Midbrain (tissue), 1 donor: Measurements from ENCODE around the gene TSPAN18.

Source experiments
- DNase-seq: peaks from one replicate; lab custom pipeline; 2025; lab: John Stamatoyannopoulos, UW

Gene TSPAN18

GRCh38 chr11:44942029-44942955 lies 215.5 kb downstream of the TSPAN18 start:
- no peak for DNase-seq

GRCh38 chr11:44943118-44943517 lies 216.4 kb downstream of the TSPAN18 start:
- no peak for DNase-seq

- no peak for DNase-seq
These were observed 216.9 kb downstream of the TSPAN18 start for GRCh38 chr11:44943696-44944095.

- no peak for DNase-seq
These were observed 217.6 kb downstream of the TSPAN18 start for GRCh38 chr11:44944181-44944852.

GRCh38 chr11:44944853-44945235 lies 218.1 kb downstream of the TSPAN18 start:
- no peak for DNase-seq

GRCh38 chr11:44945666-44946065 lies 218.9 kb downstream of the TSPAN18 start:
- DNase-seq = no peak

GRCh38 chr11:44946263-44946662 lies 219.5 kb downstream of the TSPAN18 start:
- no peak for DNase-seq

GRCh38 chr11:44947114-44947513 lies 220.4 kb downstream of the TSPAN18 start:
- DNase-seq = no peak

GRCh38 chr11:44948155-44948554 lies 221.4 kb downstream of the TSPAN18 start:
- DNase-seq = no peak

GRCh38 chr11:44949160-44950030 lies 222.6 kb downstream of the TSPAN18 start:
- no peak for DNase-seq

- no peak for DNase-seq
These were observed 223.4 kb downstream of the TSPAN18 start for GRCh38 chr11:44950031-44950624.

GRCh38 chr11:44950625-44951476 lies 224.1 kb downstream of the TSPAN18 start, which contains the start of gene TP53I11:
Gene TP53I11 (minus strand): TSS chr11:44950883. CDS start chr11:44938335, 12,548 bp downstream.
- peak; percentile 27 for DNase-seq

- no peak for DNase-seq
These were observed 225.3 kb downstream of the TSPAN18 start for GRCh38 chr11:44952082-44952481.

GRCh38 chr11:44952500-44953260 lies 225.9 kb downstream of the TSPAN18 start:
- no peak for DNase-seq

GRCh38 chr11:44954051-44954906 lies 227.5 kb downstream of the TSPAN18 start:
- no peak for DNase-seq

GRCh38 chr11:44955015-44955738 lies 228.4 kb downstream of the TSPAN18 start:
- no peak for DNase-seq

GRCh38 chr11:44957040-44957515 lies 230.3 kb downstream of the TSPAN18 start:
- no peak for DNase-seq
